Eye (tissue), 1 donor: ENCODE data around the gene LMAN1L.

ENCODE experiments used
- DNase-seq: peaks from one replicate; pipeline ENCODE4 v3.0.0-alpha.2; 2015

Gene LMAN1L

DNA sequence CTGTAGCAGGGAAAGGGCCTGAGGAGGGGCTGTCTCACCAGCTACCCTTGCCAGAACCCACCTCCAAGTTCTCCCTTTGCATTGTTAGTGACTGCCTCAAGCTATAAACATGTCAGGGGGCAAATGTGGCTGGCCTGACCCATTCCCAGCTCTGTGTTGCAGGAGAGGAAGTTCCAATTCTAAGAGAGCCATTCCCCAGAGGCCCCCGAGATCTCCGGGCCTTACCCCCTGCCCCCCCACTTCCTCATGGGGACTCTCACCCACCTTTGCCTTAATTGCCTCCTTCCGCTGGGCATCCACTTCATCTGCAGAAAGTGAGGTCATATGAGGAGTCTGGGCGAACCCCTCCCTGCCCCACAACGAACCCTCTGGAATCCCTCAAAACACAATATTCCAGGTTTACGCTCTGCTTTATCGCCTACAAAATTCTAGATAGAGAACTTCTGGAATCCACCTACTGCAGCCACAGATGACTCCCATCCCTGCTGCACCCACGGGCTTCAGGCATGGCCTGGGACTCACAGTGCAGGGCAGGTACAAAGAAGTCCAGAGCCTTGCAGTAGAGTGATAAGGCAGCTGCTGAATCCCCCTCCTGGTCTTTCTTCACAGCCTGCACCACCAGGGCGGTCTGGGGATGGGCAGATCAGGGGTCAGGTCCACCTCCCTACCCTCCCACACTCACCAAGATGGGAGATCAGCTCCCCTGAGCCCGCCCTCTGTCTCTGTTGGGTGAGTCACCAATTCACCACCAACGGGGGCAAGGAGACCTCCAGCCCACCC is 26.3 kb downstream of the LMAN1L start:
- no peak for DNase-seq

DNA sequence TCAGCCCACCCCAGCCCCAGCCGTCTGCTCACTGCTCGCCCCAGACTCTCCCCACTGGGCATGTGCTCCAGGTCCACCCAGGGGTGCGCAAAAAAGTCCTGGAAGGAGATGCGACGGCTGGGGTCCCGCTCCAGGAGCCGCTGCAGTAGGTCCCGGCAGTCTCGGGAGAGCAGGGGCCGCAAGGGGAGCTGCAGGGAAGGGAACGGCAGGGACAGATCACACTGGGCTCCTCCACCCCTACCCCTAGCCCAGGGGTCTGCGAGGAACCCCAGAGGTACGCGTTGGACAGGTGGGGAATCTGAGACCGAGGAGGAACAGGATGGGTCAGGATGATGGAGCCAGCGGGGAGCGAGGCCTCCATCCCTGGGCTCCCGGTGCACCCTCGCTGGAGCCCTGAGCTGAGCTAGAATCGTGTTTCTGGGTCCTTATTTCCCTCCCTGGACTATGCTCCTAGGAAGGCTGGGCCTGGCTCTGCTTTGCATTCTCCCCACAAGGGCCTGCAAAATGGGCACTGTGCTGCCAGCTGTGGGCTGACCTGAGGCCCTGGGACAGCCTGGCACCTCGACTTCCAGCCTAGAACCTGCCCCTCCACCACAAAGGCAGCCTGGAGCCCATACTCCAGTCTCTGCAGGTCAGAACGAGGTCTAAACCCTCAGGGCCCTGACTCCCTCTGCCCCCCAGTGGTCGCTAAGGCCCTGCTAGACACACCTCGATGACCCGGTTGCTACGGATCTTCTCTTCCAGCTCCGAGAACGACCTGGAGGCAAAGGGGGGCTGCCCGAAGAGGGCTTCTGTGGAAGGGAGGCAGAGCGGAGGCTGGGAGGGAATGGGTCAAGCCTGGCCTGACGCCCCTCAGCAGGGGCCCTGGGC is 27.1 kb downstream of the LMAN1L start:
- no peak for DNase-seq

DNA sequence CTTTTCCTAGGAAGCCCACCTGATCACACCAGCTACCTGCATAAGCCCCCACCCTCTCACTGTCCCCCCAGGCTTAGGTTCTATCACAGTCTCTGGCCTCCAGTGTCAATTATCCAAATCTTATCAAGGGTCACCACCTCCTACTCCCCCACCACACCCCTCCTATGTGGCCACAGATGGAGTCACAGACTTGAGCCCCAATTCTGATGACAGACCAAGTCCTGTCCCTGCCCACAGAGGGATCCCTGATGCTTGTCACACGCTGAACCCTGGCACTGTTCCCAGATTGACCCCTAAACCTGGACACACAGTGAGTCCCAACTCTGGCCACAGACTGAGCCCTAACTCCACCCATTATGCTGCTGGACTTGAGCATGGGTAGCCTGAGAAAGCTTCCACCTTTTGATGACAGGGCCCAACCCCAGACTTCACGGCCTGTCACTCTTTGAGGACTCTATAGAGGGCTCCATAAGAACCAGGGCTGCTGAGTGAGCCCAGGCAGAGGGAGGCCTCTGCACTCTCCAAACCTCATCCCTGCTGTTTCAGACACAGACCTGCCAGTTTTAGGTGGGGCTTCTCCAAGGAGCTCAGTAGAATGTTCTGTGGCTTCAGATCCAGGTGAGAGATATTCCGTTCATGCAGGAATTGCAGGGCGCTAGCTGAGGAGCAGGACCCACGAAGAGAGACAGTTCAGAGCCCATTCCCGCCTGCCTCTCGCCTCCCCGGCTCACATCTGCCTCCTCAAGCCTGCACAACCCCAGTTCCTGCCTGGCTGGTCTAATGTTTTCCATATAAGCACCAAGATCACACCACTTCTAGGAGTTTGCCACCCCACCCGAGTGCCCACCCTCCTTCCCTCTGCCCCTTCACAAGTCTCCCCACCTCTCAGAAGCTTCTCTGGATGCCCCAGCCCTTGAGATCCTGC is 28.5 kb downstream of the LMAN1L start:
- no peak for DNase-seq

- no peak for DNase-seq
These were observed 29.3 kb downstream of the LMAN1L start for GRCh38 chr15:74841891-74842373.

DNA sequence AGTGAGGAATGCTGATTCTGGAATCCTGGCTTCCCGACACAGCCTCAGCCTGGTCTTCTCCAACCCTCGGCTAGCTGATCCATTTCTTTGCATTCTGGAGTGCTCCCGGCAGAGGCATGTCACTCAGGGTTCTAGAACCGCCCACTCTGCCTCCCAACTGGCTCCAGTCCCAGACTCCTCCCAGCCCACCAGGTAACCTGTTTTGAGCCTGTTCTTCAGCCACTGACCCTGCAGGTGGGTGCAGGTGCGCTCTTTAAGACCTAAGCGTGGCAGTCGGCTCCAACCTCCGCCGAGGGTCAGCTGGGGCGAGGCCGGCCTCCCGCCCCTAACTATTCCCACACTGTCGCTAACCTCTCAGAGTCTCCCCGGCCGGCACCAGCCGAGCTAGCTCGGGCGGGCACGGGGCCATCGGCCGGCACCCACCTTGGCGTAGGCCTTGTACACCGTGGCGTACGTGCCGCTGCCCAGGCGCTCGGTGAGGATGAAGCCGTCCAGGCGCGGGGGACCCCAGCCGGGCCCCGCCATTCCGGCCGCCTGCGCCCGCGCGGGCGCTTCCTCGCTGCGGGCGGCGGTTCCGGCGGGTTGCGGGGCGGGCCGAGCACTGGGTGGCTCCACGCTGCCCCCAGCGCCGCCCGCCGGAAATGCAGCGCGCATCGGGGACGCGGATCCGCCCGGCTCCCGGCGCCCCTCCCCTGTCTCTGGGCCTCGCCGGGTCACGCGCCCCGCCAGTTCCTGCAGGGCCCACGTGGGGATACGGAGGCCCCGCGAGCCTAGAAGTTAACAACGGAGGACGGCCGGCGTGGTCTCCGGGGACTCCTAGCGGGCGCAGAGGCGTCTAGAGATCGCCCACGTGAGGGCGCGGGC is 30.2 kb downstream of the LMAN1L start, which contains the start of gene ULK3:
TSS of gene ULK3 (minus strand) at position 576 of the 864 bp plus-strand sequence. CDS start at position 525, 51 bp downstream.
- DNase-seq: peak; percentile 96

DNA sequence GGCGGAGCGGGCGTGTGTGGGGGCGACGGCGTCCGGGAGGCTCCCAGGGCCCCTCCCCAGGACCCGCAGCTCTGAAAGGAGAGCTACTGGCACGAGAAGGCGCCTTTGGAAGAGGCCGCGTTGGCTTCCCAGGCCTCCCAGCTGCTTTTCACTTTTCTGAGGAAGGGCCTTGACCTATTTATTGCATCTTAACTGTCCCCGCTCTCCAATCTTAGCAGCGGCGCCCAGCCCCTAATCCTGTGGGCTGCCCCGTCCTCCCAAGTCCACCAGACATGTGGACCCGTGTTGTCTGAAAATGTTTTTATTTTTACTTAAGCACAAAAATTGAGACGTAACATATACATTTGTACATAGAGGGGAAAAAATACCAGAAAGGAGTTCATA is 30.8 kb downstream of the LMAN1L start:
- DNase-seq: no peak

GRCh38 chr15:74843891-74844299 is 31.3 kb downstream of the LMAN1L start:
- DNase-seq: no peak

DNA sequence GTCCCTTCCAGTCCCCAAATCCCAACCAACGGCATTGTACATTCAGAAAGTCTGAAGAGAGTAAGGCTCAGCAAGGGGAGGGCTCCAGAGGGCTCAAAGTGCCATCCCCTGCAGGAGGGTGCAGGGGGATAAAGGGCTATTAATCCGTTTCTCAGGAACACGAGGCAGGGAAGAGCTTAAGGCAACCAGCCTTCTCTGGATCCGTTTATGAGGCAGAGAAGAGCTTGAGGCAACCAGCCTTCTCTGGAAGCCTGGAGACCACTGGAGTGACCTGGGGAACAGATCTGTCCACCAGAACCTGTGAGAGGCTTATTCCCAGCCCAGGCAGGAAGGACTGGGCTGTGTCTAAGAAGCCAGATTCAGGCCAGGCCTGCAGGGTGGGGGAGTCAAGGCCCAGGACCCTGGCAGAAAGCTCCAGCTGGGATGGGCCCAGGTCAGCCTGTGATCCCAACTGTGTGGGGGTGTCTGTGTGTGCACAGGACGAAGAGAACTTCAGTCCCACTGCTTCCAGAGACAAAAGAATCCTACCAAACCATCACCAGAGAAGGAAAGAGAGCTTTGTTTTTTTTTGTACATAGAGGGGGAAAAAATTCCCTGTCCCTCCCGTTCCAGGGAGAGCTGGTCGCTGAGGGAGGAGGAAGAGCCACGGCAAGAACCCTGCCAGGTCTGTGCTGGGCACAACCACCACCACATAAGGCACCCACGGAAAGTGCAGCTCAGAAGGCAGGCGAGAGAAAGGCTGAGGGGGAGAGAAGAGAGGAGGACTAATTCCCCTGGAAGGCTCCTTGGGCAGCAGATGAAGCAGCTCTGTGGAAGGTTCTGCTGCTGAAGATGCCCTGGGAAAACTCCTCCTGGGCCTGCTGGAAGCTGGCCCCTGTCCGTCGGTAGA is 31.9 kb downstream of the LMAN1L start:
- no peak for DNase-seq

- DNase-seq: no peak
These were observed 32.6 kb downstream of the LMAN1L start for GRCh38 chr15:74845208-74845568.

DNA sequence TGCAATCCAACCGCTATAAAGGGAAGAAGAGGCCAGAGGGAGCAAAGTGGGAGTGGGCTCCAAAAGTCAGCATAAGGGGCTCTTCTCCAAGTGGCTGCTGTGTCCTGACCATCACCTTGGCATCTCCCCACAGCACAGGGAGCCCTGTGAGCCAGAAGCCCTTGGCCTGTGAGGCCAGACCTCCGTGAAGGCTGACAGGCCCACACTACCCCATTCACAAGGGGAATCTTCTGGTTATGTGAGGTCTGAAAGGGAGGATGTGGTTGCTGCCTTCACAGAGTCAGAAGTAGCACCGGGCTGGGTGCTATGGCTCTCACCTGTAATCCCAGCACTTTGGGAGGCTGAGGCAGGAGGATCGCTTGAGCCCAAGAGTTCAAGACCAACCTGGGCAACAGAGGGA is 32.9 kb downstream of the LMAN1L start:
- DNase-seq: no peak

- DNase-seq: no peak
These were observed 34.8 kb downstream of the LMAN1L start for GRCh38 chr15:74847432-74847831.

DNA sequence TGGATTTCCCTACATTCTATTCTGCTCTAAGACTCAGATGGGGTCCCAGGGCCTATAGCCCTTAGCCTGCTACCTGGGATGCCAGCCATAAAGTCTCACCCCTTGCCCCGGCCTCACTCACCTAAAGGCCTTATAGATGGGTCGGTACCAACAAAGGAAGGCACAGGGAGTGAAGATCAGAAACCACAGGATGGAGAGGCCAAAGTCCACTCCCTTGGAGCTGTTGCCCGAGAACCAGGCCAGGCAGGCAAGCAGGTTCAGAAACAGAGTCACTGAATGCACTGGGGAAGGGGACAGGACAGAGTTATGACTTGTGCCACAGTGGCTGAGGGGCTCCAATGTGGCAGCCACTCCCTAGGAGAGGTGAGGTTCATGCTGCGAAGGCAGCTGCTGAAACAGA is 37.8 kb downstream of the LMAN1L start:
- DNase-seq: no peak

DNA sequence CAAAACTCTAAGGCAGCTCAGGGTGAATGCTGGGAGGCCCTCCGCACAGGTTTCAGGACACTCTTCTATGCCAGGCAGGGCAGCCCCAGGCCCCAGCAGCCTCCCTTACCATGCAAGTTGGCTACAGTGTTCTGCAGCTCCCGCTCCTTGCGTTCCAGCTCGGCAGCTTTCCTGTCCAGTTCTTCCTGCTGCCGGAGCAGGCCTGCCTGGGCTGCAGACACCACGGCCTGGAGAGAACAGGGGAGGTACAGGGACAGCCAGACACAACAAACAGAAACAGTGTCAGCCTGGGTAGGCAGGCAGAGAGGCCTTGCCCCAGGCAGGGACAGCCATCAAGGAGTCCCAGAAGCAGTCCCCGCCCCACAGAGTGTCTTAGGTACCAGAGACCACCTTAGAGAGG is 39.3 kb downstream of the LMAN1L start:
- DNase-seq: no peak

DNA sequence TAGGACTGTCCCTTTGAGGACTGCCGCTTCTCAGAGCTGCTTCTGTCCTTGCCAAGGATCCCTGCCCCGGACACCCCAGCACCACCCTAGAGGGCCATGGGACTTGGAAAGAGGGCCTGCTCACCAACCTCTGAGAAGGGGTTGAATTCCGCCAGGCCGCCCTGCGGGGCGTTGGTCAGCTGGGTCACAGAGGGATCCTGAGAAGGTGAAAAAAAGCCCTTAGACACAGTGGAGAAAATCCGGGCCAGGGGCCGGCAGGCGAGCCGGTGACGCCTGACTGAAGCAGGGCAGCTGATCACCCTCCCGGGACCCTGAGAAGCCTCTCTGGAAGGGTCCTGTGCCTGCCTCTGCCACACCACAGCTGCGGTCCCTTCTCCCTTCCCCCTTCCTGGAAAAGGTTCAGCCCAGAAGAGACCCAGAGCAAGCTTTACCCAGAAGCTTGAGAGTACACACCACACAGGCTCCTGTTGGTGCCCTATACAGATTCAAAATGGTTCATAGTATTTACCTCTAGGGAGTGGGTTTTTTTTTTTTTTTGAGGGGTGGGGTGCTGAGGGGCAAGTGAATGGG is 41.9 kb downstream of the LMAN1L start:
- no peak for DNase-seq

DNA sequence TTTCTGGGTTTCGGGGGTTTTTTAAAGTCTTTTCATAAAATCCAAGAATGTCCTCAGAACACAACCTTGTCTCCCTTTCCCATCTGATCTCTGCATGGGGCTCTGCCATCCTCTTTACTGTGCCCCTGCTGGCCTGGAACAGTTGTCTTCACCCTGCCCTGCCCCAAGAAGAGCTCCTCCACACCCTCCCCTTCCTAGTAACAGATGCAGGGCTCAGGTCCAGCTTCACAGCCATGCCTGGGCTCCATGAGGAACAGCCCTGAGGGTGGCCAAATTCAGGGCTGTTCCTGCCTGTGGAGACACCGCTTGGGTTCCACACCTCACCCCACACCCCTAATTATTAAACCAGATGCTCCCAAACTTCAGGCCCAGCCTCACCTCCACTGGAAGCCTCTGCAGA is 43.2 kb downstream of the LMAN1L start:
- DNase-seq: no peak

GRCh38 chr15:74856537-74856936 is 43.9 kb downstream of the LMAN1L start:
- no peak for DNase-seq

DNA sequence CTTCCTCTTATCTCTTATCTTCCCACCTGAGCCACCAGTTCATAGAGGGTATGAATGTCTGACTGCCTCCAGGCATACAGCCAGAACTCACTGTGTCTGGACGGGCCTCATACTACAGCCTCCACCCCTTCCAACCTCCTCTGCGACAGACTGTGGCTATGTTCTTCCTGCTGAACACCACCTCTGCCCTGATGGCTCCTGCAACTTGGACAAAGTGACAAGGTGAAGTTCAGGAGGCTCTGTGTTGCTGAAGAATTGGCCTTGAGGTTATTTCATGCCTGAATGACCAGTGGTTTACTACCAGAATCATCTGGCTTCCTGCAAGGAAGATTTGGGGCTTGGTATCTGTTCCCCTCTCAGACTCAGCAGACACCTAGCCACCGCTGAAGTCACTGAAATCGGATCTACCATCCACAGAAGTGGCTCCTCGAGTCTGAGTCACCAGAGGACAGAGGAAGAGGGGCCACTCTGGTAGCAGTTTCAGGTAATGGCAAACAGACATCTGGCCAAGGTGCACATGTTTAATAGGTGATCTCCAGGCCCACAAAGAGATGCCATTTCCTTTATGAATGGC is 44.5 kb downstream of the LMAN1L start:
- no peak for DNase-seq

DNA sequence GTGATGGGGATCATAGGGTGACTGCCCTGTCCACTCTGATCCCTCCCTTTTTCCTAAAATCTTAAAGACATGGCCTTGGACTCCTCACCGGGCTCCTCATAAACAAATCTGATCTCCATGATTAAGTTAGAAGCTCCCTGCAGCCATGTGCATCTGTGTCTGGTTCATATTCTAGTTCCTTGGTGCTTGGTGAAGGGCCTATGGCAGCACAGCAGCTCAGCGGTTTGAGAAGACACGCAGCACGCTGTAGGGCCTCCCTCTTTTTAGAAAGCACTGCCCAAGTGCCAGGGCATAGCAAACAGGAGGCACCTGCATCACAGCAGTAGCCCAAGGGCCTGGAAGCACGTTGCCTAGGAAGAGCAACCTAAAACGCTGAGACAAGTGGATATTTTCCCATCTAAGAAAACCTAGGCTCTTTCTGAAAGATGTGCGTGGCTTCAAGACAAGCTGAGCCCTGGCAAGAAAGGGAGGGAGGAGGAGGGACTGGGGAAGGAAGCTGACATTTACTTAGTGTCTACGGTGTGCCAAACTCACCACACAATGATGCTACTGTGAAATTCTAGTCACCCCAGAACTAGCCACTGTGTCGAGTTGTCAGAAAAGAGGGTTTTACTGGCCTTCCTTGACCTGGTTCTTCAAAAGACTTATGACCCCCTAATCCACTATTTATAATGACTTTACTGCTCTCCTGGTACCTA is 45.2 kb downstream of the LMAN1L start:
- no peak for DNase-seq

DNA sequence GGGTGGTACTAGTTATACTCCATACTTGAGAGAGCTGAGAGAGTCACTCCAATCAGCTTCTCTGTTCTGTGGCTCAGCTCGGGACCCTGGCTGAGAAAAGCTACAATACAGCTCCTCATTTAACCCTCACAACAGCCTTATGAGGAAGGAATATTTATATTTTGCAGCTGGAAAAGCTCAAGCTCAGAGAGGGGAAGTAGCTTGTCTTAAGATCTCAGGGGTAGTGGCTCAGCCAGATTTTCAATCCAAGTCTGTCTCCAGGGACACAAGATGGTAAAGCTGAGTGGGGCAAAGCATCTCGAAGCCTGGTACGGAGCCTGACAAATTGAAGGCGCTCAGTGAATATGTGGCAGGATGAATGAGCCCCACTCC is 45.7 kb downstream of the LMAN1L start:
- DNase-seq: no peak
